COLO668 (cell line): ENCODE results near the gene SSBP3.

ENCODE experiments used
- DNase-seq: peaks from one replicate; lab custom pipeline; 2025; ENCODE audit not compliant: unreplicated experiment; lab: John Stamatoyannopoulos, UW

Gene SSBP3

GRCh38 chr1:54272772-54273091, 133.5 kb downstream of the SSBP3 start:
- DNase-seq = no peak

DNA sequence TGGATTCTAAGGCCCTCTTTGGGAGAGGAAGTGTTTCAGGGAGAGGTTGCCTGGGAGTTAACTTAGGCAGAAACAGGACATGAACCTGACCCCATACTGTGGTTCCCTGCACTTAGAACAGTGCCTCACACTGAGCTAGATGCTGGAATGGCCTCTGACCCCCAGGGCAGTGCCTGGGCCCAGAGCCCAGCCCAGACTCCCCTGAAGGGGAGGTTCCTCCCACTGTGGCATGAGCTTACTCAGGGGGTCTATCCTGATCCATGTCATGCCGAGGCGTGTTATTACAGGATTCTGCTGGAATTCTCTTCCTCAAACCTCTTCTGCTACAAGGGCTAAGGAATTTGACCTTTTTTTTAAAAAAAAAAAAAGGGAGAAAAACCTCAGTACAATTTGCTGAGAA, 134.1 kb downstream of the SSBP3 start:
- DNase-seq = no peak

DNA sequence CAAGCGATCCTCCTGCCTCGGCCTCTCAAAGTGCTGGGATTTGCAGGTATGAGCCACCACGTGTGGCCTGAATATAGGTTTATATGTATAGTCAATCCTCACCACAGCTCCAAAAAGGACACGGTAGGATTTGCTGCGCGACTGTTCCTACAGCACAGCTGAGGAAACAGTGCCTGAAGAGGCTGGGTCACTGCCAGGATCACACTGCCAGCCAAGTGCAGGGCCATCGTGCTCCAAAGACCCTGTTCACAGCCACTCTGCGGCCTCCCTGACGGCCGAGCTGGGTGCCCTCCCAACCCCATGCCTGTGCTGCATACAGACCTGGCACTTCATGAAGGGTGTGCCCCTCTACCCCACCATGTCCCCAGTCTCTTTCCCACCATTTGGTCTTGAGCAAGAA, 134.9 kb downstream of the SSBP3 start:
- DNase-seq = no peak

GRCh38 chr1:54270543-54270942, 135.7 kb downstream of the SSBP3 start:
- DNase-seq = no peak

GRCh38 chr1:54268762-54269297, 137.4 kb downstream of the SSBP3 start:
- no peak for DNase-seq

- no peak for DNase-seq
These were observed 138.1 kb downstream of the SSBP3 start for GRCh38 chr1:54267815-54268761.

DNA sequence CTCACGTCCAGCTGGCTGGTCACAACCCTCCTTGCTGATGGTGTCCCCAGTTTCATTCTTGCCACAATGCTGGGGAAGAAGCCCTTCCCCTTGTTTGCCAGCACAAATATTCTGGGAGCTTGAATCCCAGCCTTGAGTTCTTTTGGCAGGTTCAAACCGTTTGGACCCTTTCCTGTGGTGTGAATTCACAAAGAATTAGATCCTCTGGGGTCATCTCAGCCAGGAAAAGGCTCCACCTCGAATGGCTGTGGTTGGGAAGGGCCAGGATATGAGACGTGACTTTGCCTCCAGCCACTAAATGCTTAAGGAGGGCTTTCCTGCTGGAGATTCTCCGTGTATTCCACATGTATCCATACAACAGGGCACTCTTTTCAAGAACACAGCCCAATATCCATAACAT, 139.3 kb downstream of the SSBP3 start:
- no peak for DNase-seq

DNA sequence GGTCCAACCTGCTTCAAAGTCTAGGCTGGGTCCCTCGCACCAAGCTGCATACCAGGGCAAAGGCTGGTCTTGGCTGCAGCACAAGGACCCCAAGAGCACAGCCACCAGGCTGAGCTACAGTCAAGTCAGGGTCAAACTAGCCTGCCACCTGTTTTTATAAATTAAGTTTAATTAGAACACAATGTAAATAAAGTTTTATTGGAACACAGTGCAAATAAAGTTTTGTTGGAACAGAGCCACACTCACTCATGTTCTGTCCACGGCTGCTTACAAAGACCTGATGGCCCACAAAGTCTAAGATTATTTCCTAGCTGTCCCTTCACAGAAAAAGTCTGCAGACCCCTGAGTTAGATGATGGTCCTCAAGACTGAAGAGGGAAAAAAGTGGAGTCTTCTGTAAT, 140.0 kb downstream of the SSBP3 start:
- DNase-seq = no peak

- DNase-seq = no peak
These were observed 140.5 kb downstream of the SSBP3 start for GRCh38 chr1:54265659-54266058.

DNA sequence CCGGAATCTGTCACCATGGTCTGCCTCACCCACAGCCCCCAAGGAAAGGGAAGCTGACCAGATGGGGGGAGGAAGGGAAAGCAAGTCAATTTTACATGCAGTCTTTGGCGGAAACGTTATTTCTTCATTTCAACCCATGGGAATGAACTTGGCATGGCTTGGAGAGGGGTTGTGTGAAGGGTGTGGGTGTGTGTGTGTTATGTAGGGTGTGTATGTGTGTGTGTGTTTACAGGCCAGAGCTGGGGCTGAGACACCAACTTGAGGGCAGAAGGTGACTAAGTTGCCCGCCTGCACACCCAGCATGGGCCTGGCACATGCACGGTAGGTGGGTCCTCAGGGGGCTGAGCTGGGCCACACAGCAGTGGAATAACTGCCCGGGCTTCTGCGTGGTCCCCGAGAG, 141.1 kb downstream of the SSBP3 start:
- no peak for DNase-seq

DNA sequence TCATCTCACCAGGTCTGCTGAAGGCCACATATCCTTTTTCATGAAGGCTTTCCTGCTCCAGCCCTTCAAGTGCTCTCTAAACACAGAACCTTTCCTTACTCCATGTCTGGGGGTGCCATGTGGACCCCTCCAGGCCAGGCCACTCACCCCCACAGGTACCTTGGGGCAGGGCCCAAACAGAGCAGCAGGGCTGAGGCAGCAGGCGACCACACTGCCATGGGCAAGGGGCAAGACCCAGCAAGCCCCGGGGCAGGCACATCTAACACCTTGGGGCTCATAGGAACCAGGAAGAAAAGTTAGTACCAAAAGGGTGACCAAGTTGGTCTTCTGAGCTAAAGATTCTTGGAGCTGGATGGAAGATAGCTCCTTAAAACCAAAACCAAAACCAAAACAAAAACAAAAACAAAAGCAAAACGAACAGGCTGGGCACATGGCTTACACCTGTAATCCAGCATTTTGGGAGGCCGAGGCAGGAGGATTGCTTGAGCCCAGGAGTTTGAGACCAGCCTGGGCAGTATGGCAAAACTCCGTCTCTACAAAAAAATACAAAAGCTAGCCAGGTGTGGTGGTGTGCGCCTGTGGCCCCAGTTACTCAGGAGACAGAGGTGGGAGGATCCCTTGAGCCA, 142.5 kb downstream of the SSBP3 start:
- DNase-seq = no peak

DNA sequence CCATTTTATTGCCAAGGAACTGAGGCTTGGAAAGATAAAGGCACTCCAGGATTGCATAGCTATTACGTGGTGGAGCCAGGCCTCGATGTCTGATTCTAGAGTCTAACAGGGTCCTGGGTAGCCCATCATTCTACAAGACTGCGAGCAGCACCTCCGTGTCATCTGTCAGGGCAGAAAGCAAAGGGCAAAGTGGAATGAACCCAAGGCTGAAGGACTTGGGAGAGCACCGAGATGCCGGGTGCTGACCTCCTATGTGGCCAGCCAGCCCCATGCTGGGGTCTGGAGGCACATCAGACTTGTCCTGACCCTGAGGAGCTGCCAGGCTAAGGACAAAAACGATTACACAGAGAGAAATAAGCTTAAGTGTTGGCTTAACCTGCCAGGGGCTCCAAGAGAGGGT, 143.9 kb downstream of the SSBP3 start:
- no peak for DNase-seq

- DNase-seq = no peak
These were observed 145.4 kb downstream of the SSBP3 start for GRCh38 chr1:54260810-54261209.

DNA sequence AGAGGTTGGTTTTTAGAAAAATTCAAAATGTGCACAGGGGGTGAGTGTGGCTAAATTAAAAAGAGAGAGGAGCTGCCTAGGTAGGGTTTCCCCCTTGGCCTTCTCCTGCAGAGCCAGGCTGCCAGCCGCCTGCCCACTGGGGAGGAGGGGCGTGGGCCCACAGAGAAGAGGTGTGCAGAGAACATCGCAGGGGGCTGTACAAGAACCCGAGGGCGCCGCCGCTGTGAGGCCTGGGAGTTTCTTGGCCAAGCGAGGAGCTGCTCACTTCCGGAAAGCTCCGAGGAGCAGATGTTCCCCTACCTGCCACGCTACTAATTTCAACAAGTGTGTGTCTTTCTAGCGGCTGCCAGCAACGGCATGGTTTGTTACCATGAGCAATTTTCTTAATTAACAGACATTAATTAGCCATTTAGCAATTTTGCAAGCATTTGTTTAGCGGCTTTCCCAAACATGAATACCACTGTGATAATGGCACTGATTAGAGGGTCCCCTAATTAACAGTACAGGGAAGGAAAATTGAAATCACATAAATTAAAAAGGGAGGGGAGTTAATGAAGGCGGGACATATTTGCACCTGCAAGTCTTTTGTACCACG, 146.6 kb downstream of the SSBP3 start:
- peak; percentile 65 for DNase-seq

DNA sequence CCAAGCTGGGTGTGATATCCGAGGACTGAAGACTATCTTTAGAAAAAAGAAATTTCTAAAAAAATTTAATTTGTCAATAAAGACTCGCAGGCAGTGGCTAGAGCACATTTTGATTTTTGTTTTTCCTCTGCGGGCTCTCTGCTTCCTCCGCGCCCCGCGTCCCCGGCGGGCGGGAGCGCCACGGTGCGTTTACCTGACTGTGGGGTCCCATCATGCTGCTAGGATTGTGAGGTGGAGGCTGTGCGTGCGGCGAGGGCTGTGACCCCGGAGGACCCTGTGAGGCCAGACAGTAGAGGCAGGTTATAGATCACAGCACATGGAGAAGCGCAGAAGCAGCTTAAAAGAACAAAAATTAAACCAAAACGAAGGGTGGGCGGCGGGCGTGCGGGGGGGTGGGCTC, 148.3 kb downstream of the SSBP3 start:
- DNase-seq = no peak

GRCh38 chr1:54257346-54257620, 148.9 kb downstream of the SSBP3 start:
- no peak for DNase-seq

DNA sequence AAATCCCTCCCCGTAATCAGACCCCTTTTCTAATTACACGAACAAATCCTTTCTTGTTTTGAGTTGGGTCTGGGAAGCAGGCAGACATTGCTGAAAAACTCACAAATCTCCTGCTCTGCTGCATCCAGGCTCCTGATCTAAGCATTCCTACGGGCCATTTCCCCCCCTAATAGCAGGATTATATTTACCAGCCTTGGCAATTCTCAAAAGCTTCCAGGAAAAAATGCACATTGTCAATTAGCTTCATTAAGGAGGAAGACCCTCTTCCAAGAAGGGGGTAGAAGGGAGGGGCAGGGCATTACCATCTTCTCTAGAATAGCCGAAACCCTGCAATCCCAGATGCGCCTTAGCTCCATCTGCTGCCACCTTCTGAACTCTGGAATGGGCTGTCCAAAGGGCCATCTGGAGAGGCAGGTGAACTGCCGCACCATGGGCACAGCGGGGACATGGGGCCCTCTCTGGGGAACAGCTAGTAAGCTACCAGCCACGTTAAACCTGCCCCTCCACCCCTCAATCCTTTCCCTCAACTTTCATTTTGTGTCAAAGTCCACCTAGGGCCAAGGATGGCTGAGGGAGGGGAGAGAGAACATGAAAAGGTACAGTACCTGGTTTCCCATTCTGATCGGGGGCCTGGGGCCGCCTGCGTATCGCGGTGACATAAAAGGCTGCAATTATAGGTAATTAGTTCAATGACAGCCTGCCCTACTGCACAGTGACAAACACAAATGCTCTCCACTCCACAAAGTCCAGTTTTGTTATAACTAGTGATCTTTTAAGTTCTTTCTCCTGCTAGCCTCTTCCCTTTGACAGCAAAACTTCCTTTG, 149.5 kb downstream of the SSBP3 start:
- DNase-seq = no peak

DNA sequence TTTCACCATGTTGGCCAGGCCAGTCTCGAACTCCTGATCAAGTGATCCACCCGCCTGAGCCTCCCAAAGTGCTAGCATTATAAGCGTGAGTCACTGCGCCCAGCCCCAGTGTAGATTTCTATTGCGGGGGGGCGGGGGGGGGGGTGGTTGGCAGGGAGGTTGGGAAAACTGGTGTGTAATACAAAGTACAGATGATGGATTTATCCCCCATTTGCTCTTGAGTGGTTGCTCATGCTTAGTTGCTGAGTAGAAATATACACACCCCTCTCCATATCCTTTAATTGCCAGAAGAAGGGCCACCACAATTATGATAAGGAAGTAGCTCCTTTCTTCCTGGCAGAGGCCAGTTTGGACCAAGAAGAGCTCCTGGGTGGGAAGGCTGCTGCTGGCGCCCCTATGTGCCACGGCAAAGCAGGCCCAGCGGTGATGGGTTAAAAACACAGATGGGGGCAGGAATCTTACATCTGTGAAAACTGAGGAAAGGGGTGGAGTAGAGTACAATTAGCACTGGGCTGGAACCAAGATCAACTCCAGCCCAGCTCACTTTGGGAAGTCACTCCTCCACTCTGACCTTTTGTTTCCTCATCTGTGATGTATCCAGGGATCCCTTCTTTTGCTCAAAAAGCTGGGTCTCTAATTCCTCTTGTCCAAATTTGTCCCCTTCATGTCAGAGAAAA, 151.0 kb downstream of the SSBP3 start:
- no peak for DNase-seq

- peak; percentile 98 for DNase-seq
These were observed 152.1 kb downstream of the SSBP3 start for GRCh38 chr1:54254055-54254454.

DNA sequence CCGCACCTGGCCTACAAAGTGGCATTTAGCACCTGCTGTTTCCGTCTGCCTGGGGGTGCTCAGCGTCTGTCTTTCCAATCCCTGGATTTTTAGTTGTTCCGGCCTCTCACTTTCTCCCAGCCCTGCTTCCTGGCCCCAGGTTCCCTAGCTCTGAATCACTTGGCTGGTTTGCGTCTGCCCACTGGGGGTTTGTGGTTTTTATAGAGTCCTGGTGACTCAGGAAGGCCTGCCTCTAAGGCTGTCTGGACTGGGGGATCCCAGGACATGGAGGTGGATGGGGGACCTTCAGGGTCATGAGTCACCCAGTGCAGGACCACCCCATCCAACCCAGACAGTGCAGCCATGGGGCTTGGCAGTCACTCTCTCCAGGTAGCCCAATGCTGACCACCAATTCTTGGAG, 152.7 kb downstream of the SSBP3 start:
- peak; percentile 72 for DNase-seq
